ENCODE data around the gene POU3F4.

Gene POU3F4

GRCh38 chrX:83501003-83501402, 7.1 kb upstream of the POU3F4 start:
- no peaks in the 10 kb centered on the region for H3K27me3 ChIP-seq (ENCODE audit: insufficient read depth, low read length)
- no peak overlapping the region for H3K4me2 ChIP-seq (ENCODE audit: low read length)
- no peak overlapping the region for H3K9ac ChIP-seq (ENCODE audit: low read length)

GRCh38 chrX:83501530-83501929, 6.6 kb upstream of the POU3F4 start:
- Histone ChIP-seq H3K4me1 (ENCODE audit: insufficient read depth, low read length, severe bottlenecking) (peaks cover 7% of the 10 kb centered on the region), H3K36me3 (ENCODE audit: insufficient read depth, low read length) (no peaks in the 10 kb centered on the region), H3K4me2 (ENCODE audit: low read length) (no peak overlapping the region), H3K9ac (ENCODE audit: low read length) (no peak overlapping the region), H3K9me3 (ENCODE audit: low read length) (no peaks in the 10 kb centered on the region), H2AFZ (ENCODE audit: low read length) (no peak overlapping the region), H3F3A (ENCODE audit: insufficient read depth, low read length) (no peaks in the 10 kb centered on the region), H3K27ac (ENCODE audit: low read depth, low read length, poor library complexity, severe bottlenecking) (no peak overlapping the region), H3K79me2 (ENCODE audit: insufficient read depth, low read length) (no peaks in the 10 kb centered on the region), H4K20me1 (ENCODE audit: insufficient read depth, low read length) (no peaks in the 10 kb centered on the region), H3K9me2 (ENCODE audit: low read depth, low read length) (no peaks in the 10 kb centered on the region), H3K4me3 (ENCODE audit: low read depth, low read length, poor library complexity, severe bottlenecking) (no peak overlapping the region), H3K27me3 (ENCODE audit: insufficient read depth, low read length) (no peaks in the 10 kb centered on the region)
- TF ChIP-seq EZH2 (IDR thresholded peaks at IDR 0.05; ENCODE audit: borderline replicate concordance, low read length) (no peak), CTCF (IDR thresholded peaks at IDR 0.05; ENCODE audit: low read length) (no peak)

More at GRCh38 chrX:83501003-83501402, 7.1 kb upstream of the POU3F4 start:
- Histone ChIP-seq H3K79me2 (ENCODE audit: insufficient read depth, low read length) (no peaks in the 10 kb centered on the region), H3F3A (ENCODE audit: insufficient read depth, low read length) (no peaks in the 10 kb centered on the region), H3K9me3 (ENCODE audit: low read length) (no peaks in the 10 kb centered on the region), H3K27ac (ENCODE audit: low read depth, low read length, poor library complexity, severe bottlenecking) (no peak overlapping the region), H3K4me3 (ENCODE audit: low read depth, low read length, poor library complexity, severe bottlenecking) (no peak overlapping the region), H3K36me3 (ENCODE audit: insufficient read depth, low read length) (no peaks in the 10 kb centered on the region), H3K4me1 (ENCODE audit: insufficient read depth, low read length, severe bottlenecking) (peaks cover 7% of the 10 kb centered on the region), H2AFZ (ENCODE audit: low read length) (no peak overlapping the region), H3K9me2 (ENCODE audit: low read depth, low read length) (no peaks in the 10 kb centered on the region), H4K20me1 (ENCODE audit: insufficient read depth, low read length) (no peaks in the 10 kb centered on the region)
- TF ChIP-seq EZH2 (IDR thresholded peaks at IDR 0.05; ENCODE audit: borderline replicate concordance, low read length) (no peak), CTCF (IDR thresholded peaks at IDR 0.05; ENCODE audit: low read length) (no peak)

- TF ChIP-seq EZH2 (IDR thresholded peaks at IDR 0.05; ENCODE audit: borderline replicate concordance, low read length), result no peak
- TF ChIP-seq CTCF (IDR thresholded peaks at IDR 0.05; ENCODE audit: low read length), result no peak
- Histone ChIP-seq H3K4me3 (ENCODE audit: low read depth, low read length, poor library complexity, severe bottlenecking) (no peak overlapping the region), H3F3A (ENCODE audit: insufficient read depth, low read length) (no peaks in the 10 kb centered on the region), H3K79me2 (ENCODE audit: insufficient read depth, low read length) (no peaks in the 10 kb centered on the region), H3K4me2 (ENCODE audit: low read length) (no peak overlapping the region), H3K27ac (ENCODE audit: low read depth, low read length, poor library complexity, severe bottlenecking) (no peak overlapping the region), H2AFZ (ENCODE audit: low read length) (no peak overlapping the region), H3K27me3 (ENCODE audit: insufficient read depth, low read length) (no peaks in the 10 kb centered on the region), H3K4me1 (ENCODE audit: insufficient read depth, low read length, severe bottlenecking) (peaks cover 7% of the 10 kb centered on the region), H3K9ac (ENCODE audit: low read length) (no peak overlapping the region), H3K9me2 (ENCODE audit: low read depth, low read length) (no peaks in the 10 kb centered on the region), H4K20me1 (ENCODE audit: insufficient read depth, low read length) (no peaks in the 10 kb centered on the region), H3K9me3 (ENCODE audit: low read length) (no peaks in the 10 kb centered on the region), H3K36me3 (ENCODE audit: insufficient read depth, low read length) (no peaks in the 10 kb centered on the region)
These were observed 3.2 kb upstream of the POU3F4 start for GRCh38 chrX:83504721-83505479.

All from OCI-LY1 (cell line).